Measurements from ENCODE around the gene HTRA2.

DNA sequence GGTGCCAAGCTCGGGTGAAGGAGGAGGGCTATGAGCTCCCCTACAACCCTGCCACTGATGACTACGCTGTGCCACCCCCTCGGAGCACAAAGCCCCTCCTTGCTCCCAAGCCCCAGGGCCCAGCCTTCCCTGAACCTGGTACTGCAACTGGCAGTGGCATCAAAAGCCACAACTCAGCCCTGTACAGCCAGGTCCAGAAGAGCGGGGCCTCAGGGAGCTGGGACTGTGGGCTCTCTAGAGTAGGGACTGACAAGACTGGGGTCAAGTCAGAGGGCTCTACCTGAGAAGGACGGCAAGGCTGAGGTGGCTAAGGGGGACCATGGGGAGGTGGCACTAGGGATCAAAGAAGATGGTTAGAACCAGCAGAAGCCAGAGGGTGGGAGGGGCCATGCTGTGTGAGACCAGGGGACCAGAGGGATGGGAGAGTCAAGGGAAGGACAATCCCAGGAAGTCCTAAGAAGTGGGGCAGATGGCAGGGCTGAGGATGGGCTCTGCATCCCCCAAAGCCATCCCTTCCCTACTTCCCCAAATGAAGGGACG lies 27.2 kb downstream of the HTRA2 start:
- TF ChIP-seq, protein P1, sequence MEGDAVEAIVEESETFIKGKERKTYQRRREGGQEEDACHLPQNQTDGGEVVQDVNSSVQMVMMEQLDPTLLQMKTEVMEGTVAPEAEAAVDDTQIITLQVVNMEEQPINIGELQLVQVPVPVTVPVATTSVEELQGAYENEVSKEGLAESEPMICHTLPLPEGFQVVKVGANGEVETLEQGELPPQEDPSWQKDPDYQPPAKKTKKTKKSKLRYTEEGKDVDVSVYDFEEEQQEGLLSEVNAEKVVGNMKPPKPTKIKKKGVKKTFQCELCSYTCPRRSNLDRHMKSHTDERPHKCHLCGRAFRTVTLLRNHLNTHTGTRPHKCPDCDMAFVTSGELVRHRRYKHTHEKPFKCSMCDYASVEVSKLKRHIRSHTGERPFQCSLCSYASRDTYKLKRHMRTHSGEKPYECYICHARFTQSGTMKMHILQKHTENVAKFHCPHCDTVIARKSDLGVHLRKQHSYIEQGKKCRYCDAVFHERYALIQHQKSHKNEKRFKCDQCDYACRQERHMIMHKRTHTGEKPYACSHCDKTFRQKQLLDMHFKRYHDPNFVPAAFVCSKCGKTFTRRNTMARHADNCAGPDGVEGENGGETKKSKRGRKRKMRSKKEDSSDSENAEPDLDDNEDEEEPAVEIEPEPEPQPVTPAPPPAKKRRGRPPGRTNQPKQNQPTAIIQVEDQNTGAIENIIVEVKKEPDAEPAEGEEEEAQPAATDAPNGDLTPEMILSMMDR (IDR thresholded peaks at IDR 0.05; ENCODE audit: borderline replicate concordance, extremely low read depth, low read length, poor library complexity, severe bottlenecking) = no peak
- TF ChIP-seq EZH2 (IDR thresholded peaks at IDR 0.05; ENCODE audit: borderline replicate concordance, low read depth, low read length, severe bottlenecking) = no peak

Measured in DND-41 (cell line).